ENCODE measurements around the gene PPP4C. TPM values are rescaled to one million over a fixed set of nuclear protein-coding genes. Genes with fewer than 3 reads are reported as not detected.
A peak's percentile ranks its signal among the peaks of the same experiment; 100 is the strongest.

Gene PPP4C
- total and polyA plus RNA-seq, 4 experiments from 2014 or later = 75.8 to 276 (median 127) TPM

DNA sequence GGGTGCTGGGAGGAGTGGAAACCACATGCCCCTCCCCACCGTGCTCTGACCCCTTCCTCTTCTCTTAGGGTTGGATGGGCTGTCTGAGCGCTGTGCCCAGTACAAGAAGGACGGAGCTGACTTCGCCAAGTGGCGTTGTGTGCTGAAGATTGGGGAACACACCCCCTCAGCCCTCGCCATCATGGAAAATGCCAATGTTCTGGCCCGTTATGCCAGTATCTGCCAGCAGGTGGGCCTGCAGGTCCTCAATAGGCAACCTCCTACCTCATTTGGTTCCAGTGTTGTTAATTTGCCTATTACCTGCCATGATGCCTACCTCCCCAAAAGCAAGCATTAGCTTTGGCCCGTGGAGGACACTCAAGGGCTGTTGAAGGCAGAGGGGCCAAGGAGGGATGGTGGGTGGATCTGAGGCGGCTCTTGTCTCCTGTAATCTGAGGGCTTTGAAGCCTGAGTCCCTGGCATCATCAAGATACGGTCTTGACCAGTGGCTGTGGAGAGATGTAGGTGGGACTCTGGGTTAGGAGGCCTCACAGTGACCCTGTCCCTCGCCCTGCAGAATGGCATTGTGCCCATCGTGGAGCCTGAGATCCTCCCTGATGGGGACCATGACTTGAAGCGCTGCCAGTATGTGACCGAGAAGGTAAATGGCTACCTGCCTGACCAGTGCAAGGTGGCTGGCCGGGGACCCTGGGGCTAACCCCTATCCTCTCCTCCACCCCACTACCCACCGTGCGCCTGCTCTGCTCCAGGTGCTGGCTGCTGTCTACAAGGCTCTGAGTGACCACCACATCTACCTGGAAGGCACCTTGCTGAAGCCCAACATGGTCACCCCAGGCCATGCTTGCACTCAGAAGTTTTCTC is 6.8 kb upstream of the PPP4C start:
- CTCF ChIA-PET (ENCODE audit: partially characterized antibody) = interaction anchor here (1.2 to 1.8 kb wide), 2 partner anchors 11 to 23 kb away, joined by 4 to 6 read pairs; partner anchors contain the start of gene TBX6
- intact Hi-C loops (cut with micrococcal nuclease) = no loop called here
- H3K4me1 Mint-ChIP-seq = peaks cover 15 to 56% (median 32%) of the 10 kb centered on the region in 4 donors
- H3K9me3 Mint-ChIP-seq = no peaks in the 10 kb centered on the region
- H3K27ac Mint-ChIP-seq = peak overlapping the region; percentile 72 to 95 (median 81)
- Histone ChIP-seq H3K36me3 (ENCODE audit: insufficient read depth, low read length) (peaks cover 56% of the 10 kb centered on the region), H3K4me3 (ENCODE audit: low read length in 2 of 2) (no peak overlapping the region), H3K27ac (ENCODE audit: low read depth, low read length) (peak overlapping the region; percentile 36), H3K9me3 (ENCODE audit: control insufficient read depth in 1 of 2, low read length in 2 of 2) (no peaks in the 10 kb centered on the region), H3K4me1 (ENCODE audit: insufficient read depth, low read length) (peaks cover 41% of the 10 kb centered on the region), H3K27me3 (ENCODE audit: insufficient read depth, low read length) (no peaks in the 10 kb centered on the region)
- no peaks in the 10 kb centered on the region for H3K27me3 Mint-ChIP-seq
- POLR2A ChIA-PET (ENCODE audit: partially characterized antibody) = interaction anchor here (1.2 to 20.4 kb wide), 5 partner anchors 7 to 253 kb away, joined by 3 to 404 read pairs (median 125); partner anchors contain the start of genes CORO1A, PAGR1, PPP4C and TBX6
- H3K4me3 Mint-ChIP-seq = peak overlapping the region; percentile 62 to 91 (median 74)
- peaks cover 36 to 68% of the 10 kb centered on the region in 2 donors for H3K36me3 Mint-ChIP-seq
- peak; percentile 54 to 77 (median 63) for DNase-seq

- CTCF ChIA-PET (ENCODE audit: partially characterized antibody) = interaction anchor here (1.2 kb wide), 1 partner anchor 14 kb away, joined by 4 read pairs; no protein-coding TSS in a partner anchor
Observed at GRCh38 chr16:30069611-30070462, 6.0 kb upstream of the PPP4C start.

GRCh38 chr16:30070490-30070889 is 5.3 kb upstream of the PPP4C start:
- peak overlapping the region in 3 of 7 donors; percentile 46 to 57 (median 56) for H3K27ac Mint-ChIP-seq

More at GRCh38 chr16:30069611-30070462, 6.0 kb upstream of the PPP4C start:
- POLR2A ChIA-PET (ENCODE audit: partially characterized antibody) = interaction anchor here (0.6 to 20.4 kb wide), 5 partner anchors 15 to 369 kb away, joined by 3 to 404 read pairs (median 3); partner anchors contain the start of genes PAGR1, TBX6 and YPEL3
- Histone ChIP-seq H3K9me3 (ENCODE audit: control insufficient read depth in 1 of 2, low read length in 2 of 2) (no peaks in the 10 kb centered on the region), H3K4me3 (ENCODE audit: low read length in 2 of 2) (no peak overlapping the region), H3K27me3 (ENCODE audit: insufficient read depth, low read length) (no peaks in the 10 kb centered on the region), H3K4me1 (ENCODE audit: insufficient read depth, low read length) (peaks cover 43% of the 10 kb centered on the region), H3K36me3 (ENCODE audit: insufficient read depth, low read length) (peaks cover 56% of the 10 kb centered on the region), H3K27ac (ENCODE audit: low read depth, low read length) (peak overlapping the region; percentile 24)
- Mint-ChIP-seq H3K4me3 (peak overlapping the region in 4 of 8 donors; percentile 8 to 55 (median 22)), H3K9me3 (no peaks in the 10 kb centered on the region), H3K27ac (peak overlapping the region in 4 of 7 donors; percentile 35 to 95 (median 65)), H3K27me3 (no peaks in the 10 kb centered on the region), H3K4me1 (peaks cover 14 to 53% (median 32%) of the 10 kb centered on the region in 4 donors), H3K36me3 (peaks cover 36 to 65% of the 10 kb centered on the region in 2 donors)
- intact Hi-C loops (cut with micrococcal nuclease) = no loop called here
- no peak for DNase-seq

DNA sequence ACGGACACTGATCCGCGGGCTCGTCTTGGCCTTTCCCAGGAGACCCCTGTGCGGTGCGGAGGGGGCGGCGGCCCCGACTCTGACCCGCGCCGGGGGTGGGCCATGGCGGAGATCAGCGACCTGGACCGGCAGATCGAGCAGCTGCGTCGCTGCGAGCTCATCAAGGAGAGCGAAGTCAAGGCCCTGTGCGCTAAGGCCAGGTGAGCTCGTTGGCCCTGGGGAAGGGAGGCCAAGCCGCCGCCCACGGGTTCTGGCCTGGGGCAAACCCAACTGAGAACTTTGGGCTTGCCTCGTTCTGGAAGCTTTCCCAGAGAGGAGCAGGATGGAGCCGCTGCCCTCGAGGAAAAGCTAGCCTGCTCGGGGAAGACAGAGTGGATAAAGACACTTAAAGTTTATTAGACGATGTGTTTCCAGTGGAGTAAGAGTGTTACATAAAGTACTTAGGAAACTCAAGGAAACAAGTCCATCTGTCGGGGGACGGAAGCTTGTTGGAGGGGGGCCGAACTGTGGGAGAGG is 540 bp downstream of the PPP4C start:
- peaks cover 22 to 56% of the 10 kb centered on the region in 2 donors for H3K36me3 Mint-ChIP-seq
- Histone ChIP-seq H3K4me3 (ENCODE audit: low read length in 2 of 2) (peak overlapping the region; percentile 80 to 93), H3K4me1 (ENCODE audit: insufficient read depth, low read length) (peaks cover 33% of the 10 kb centered on the region), H3K27ac (ENCODE audit: low read depth, low read length) (peak overlapping the region; percentile 89), H3K27me3 (ENCODE audit: insufficient read depth, low read length) (no peaks in the 10 kb centered on the region), H3K36me3 (ENCODE audit: insufficient read depth, low read length) (peaks cover 45% of the 10 kb centered on the region), H3K9me3 (ENCODE audit: control insufficient read depth in 1 of 2, low read length in 2 of 2) (no peaks in the 10 kb centered on the region)
- no peaks in the 10 kb centered on the region for H3K27me3 Mint-ChIP-seq
- peaks cover 20 to 53% (median 32%) of the 10 kb centered on the region in 4 donors for H3K4me1 Mint-ChIP-seq
- peak in 1 of 5 donors; percentile 46 for DNase-seq
- intact Hi-C loops (cut with micrococcal nuclease) = no loop called here
- ChIA-PET POLR2A (ENCODE audit: partially characterized antibody) (interaction anchor here (0.8 to 20.4 kb wide), 7 partner anchors 10 to 583 kb away, joined by 3 to 404 read pairs (median 5); partner anchors contain the start of genes ALDOA, CD2BP2, CORO1A and TBX6), CTCF (ENCODE audit: partially characterized antibody) (interaction anchor here (0.6 to 9.2 kb wide), 7 partner anchors 9 to 396 kb away, joined by 3 to 60 read pairs (median 5); partner anchors contain the start of gene TBX6)
- peak overlapping the region; percentile 92 to 99 (median 94) for H3K4me3 Mint-ChIP-seq
- peaks cover 0 to 2% (median 0%) of the 10 kb centered on the region in 8 donors for H3K9me3 Mint-ChIP-seq
- H3K27ac Mint-ChIP-seq = peak overlapping the region; percentile 88 to 98 (median 96)

More at GRCh38 chr16:30070490-30070889, 5.3 kb upstream of the PPP4C start:
- H3K4me3 Mint-ChIP-seq = peak overlapping the region in 1 of 8 donors; percentile 20
- H3K4me3 ChIP-seq (ENCODE audit: low read length in 2 of 2) = no peak overlapping the region
- H3K27me3 ChIP-seq (ENCODE audit: insufficient read depth, low read length) = no peaks in the 10 kb centered on the region
- H3K4me1 ChIP-seq (ENCODE audit: insufficient read depth, low read length) = peaks cover 48% of the 10 kb centered on the region
- peaks cover 56% of the 10 kb centered on the region for H3K36me3 ChIP-seq (ENCODE audit: insufficient read depth, low read length)
- H3K9me3 ChIP-seq (ENCODE audit: control insufficient read depth in 1 of 2, low read length in 2 of 2) = no peaks in the 10 kb centered on the region
- H3K4me1 Mint-ChIP-seq = peaks cover 17 to 53% (median 35%) of the 10 kb centered on the region in 4 donors
- ChIA-PET POLR2A (ENCODE audit: partially characterized antibody) (interaction anchor here (0.6 to 20.4 kb wide), 5 partner anchors 15 to 370 kb away, joined by 3 to 404 read pairs (median 3); partner anchors contain the start of genes CORO1A, TBX6 and YPEL3), CTCF (ENCODE audit: partially characterized antibody) (interaction anchor here (1.2 to 2.1 kb wide), 2 partner anchors 15 to 22 kb away, joined by 4 to 8 read pairs; partner anchors contain the start of gene TBX6)
- no peaks in the 10 kb centered on the region for H3K27me3 Mint-ChIP-seq
- H3K36me3 Mint-ChIP-seq = peaks cover 36 to 65% of the 10 kb centered on the region in 2 donors
- no peak for DNase-seq
- H3K27ac ChIP-seq (ENCODE audit: low read depth, low read length) = no peak overlapping the region
- H3K9me3 Mint-ChIP-seq = no peaks in the 10 kb centered on the region
- intact Hi-C loops (cut with micrococcal nuclease) = no loop called here

DNA sequence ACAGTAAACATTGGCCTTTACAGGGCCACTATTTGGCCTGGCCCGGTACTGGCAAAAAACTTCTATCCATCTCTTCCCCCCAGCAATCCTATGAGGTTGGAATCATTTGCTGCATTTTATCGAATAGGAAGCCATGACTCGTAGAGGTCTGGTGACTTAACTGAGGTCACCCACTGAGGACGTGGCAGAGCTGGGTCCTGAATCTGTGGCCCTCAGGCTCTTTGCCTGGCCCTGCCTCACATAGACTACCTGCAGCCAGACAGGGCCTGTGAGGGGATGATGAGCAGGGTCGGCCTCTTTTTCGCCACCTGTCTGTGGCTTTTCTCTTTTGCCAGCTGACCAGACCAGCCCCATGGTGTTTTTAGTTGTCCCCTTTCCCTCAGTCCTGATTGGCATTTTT is 1.9 kb downstream of the PPP4C start:
- Mint-ChIP-seq H3K4me3 (peak overlapping the region; percentile 57 to 99 (median 94)), H3K4me1 (peaks cover 22 to 49% (median 33%) of the 10 kb centered on the region in 4 donors), H3K9me3 (peaks cover 0 to 2% (median 0%) of the 10 kb centered on the region in 8 donors), H3K36me3 (peaks cover 22 to 54% of the 10 kb centered on the region in 2 donors), H3K27me3 (no peaks in the 10 kb centered on the region), H3K27ac (peak overlapping the region; percentile 22 to 97 (median 83))
- H3K27ac ChIP-seq (ENCODE audit: low read depth, low read length) = peak overlapping the region; percentile 89
- ChIA-PET CTCF (ENCODE audit: partially characterized antibody) (interaction anchor here (0.5 to 9.2 kb wide), 2 partner anchors 14 to 21 kb away, joined by 3 to 60 read pairs; partner anchors contain the start of gene TBX6), POLR2A (ENCODE audit: partially characterized antibody) (interaction anchor here (5.7 to 20.4 kb wide), 3 partner anchors 11 to 107 kb away, joined by 46 to 404 read pairs (median 125); partner anchors contain the start of genes ALDOA, CORO1A, TBX6 and YPEL3)
- no peaks in the 10 kb centered on the region for H3K27me3 ChIP-seq (ENCODE audit: insufficient read depth, low read length)
- no peak for DNase-seq
- intact Hi-C loops (cut with micrococcal nuclease) = no loop called here
- H3K4me1 ChIP-seq (ENCODE audit: insufficient read depth, low read length) = peaks cover 33% of the 10 kb centered on the region
- peaks cover 43% of the 10 kb centered on the region for H3K36me3 ChIP-seq (ENCODE audit: insufficient read depth, low read length)
- no peak overlapping the region for H3K4me3 ChIP-seq (ENCODE audit: low read length in 2 of 2)
- H3K9me3 ChIP-seq (ENCODE audit: control insufficient read depth in 1 of 2, low read length in 2 of 2) = no peaks in the 10 kb centered on the region

- Histone ChIP-seq H3K9me3 (ENCODE audit: control insufficient read depth in 1 of 2, low read length in 2 of 2) (no peaks in the 10 kb centered on the region), H3K4me3 (ENCODE audit: low read length in 2 of 2) (no peak overlapping the region), H3K4me1 (ENCODE audit: insufficient read depth, low read length) (peaks cover 33% of the 10 kb centered on the region), H3K36me3 (ENCODE audit: insufficient read depth, low read length) (peaks cover 54% of the 10 kb centered on the region), H3K27me3 (ENCODE audit: insufficient read depth, low read length) (no peaks in the 10 kb centered on the region), H3K27ac (ENCODE audit: low read depth, low read length) (no peak overlapping the region)
- intact Hi-C loops (cut with micrococcal nuclease) = no loop called here
- no peaks in the 10 kb centered on the region for H3K27me3 Mint-ChIP-seq
- ChIA-PET CTCF (ENCODE audit: partially characterized antibody) (interaction anchor here (9.2 kb wide), 1 partner anchor 13 kb away, joined by 60 read pairs; the partner anchor contains the start of gene TBX6), POLR2A (ENCODE audit: partially characterized antibody) (interaction anchor here (2.8 to 20.4 kb wide), 4 partner anchors 12 to 106 kb away, joined by 19 to 404 read pairs (median 86); partner anchors contain the start of genes ALDOA, CORO1A, TBX6 and YPEL3)
- peaks cover 28 to 65% of the 10 kb centered on the region in 2 donors for H3K36me3 Mint-ChIP-seq
- H3K4me3 Mint-ChIP-seq = peak overlapping the region in 1 of 8 donors; percentile 26
- H3K27ac Mint-ChIP-seq = peak overlapping the region in 3 of 7 donors; percentile 29 to 94 (median 71)
- H3K4me1 Mint-ChIP-seq = peaks cover 23 to 49% (median 34%) of the 10 kb centered on the region in 4 donors
- H3K9me3 Mint-ChIP-seq = peaks cover 0 to 2% (median 0%) of the 10 kb centered on the region in 8 donors
- no peak for DNase-seq
Observed at GRCh38 chr16:30078744-30079143, 3.0 kb downstream of the PPP4C start.
